HG03558 (cell line): ENCODE measurements around the gene LILRB5.
"Not testable (repeated sequence)": the region's sequence is repeated elsewhere in the genome, so short reads cannot be mapped to it uniquely, and the experiment has no call there.

Experiments used
- ATAC-seq: cut with Tn5 transposase; IDR thresholded peaks from one replicate; pipeline ENCODE4 v1.9.1; 2021; ENCODE audit warnings: moderate number of reproducible peaks; ENCODE audit not compliant: unreplicated experiment; ENCODE audit errors: extremely low read depth

The LILRB5 gene

DNA sequence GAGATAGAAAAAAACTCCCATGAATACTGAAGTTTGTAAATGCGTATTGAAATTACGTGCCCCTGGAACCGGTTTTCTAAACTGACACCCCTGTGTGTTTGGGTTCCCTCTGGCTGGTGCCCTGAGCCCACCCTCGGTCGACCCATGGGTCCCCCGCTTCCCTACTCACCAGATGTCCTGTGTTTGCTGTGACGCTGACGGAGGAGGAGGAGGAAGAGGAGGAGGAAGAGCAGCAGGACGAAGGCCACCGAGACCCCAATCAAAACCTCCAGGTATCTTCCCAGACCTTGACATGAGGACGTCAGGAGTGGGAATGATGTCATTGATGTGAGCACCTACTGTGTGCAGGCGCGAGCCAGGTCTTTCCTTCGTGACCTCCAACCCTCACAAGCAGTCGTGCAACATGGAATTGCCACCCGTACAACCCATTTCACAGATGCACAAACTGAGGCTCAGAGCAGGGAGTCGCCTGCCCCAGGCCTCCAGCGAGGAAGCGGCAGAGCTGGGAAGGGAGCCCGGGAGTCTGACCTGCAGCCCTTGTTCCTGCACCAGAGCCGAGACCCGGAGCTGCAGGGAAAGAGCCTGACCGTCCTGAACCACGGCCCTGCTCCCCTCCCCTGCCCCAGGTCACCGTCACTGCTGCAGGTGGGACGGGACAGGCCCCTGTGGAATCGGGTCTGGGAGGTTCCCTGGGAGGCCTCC, 38.0 kb downstream of the LILRB5 start:
- no peak for ATAC-seq

DNA sequence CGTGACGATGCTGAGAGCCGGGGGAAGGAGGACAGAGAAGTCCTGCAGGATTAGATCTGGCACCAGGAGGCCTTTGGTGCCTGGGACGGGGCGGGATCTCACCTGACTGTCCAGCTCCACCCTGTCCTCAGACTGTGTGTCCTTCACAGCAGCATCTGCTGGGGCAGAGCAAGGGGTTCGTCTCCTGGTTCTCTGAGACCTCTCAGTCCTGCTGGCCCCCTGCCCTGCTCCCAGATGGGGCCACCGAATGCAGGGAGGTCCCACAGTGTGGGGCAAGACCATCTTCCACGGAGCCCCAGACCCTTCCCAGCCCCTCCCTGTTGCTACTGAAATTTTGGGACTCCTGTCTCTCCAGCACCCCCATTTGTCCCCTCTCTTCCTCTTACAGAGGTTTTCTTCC, 38.8 kb downstream of the LILRB5 start:
- ATAC-seq, result no peak

DNA sequence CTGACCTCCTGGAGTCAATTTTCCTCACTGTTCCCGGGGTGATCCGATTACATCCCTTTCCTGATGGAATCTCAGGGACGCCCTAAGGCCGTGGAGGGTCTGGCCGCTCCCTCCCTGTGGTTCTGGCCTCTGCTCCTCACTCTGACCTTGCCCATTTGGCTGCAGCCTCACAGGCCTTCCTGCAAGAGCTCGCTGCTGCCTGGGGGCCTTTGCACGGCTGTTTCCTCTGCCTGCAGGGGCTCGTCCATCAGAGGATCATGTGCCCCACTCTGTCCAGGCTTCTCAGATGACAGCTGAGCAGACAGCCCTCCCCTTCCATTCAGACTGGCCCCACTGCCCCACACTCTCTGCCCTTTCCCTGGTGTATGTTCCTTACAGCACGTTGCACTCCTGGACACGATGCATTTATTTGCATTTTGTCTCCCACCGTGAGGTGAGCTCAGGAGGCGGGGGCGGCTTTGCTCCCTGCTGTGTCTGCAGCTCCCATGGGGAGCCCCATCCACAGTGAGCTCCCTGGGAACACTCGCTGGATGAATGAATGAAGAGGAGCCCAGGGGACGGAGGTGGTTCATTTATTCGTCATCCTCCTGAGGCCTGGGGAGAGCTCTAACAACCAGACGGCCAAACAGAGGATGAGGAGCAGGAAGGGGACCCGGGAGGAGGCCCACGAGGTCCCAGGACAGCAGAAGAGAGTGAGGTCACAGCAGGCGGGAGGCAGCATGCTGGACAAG, 39.4 kb downstream of the LILRB5 start:
- ATAC-seq, result not testable (repeated sequence)

DNA sequence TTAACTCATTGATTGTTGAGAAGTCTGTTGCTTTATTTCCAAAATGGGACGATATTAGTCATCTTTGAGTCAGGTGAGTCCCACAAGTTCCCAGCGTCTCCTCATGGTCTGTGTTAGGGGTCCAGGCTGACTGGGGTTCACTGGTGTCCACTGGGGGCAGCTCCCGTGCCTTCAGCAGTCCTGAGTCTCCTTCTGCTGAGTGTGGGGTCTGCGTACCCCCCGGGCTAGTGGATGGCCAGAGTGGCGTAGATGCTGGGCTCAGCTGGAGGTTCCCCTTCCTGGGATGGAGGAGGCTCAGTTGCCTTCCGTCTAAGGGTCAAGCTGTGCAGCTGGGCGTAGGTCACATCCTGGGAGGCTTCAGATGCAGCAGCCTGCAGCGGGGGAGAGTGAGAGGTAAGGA, 40.2 kb downstream of the LILRB5 start:
- ATAC-seq, result no peak

DNA sequence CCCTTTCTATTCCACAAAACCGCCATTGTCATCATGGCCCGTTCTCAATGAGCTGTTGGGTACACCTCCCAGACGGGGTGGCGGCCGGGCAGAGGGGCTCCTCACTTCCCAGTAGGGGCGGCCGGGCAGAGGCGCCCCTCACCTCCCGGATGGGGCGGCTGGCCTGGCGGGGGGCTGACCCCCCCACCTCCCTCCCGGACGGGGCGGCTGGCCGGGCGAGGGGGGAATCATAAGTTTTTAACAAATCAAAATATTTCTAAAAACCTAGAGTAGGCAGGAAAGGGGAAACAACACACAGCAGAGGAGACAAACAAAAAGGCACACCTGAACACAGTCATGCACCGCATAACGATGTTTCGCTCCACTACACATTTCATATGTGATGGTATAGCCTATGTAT, 42.3 kb downstream of the LILRB5 start:
- not testable (repeated sequence) for ATAC-seq

DNA sequence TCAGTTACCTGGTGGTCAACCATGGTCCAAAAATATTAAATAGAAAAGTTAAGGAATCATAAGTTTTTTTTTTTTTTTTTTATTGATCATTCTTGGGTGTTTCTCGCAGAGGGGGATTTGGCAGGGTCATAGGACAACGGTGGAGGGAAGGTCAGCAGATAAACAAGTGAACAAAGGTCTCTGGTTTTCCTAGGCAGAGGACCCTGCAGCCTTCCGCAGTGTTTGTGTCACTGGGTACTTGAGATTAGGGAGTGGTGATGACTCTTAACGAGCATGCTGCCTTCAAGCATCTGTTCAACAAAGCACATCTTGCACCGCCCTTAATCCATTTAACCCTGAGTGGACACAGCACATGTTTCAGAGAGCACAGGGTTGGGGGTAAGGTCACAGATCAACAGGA, 42.9 kb downstream of the LILRB5 start:
- not testable (repeated sequence) for ATAC-seq

DNA sequence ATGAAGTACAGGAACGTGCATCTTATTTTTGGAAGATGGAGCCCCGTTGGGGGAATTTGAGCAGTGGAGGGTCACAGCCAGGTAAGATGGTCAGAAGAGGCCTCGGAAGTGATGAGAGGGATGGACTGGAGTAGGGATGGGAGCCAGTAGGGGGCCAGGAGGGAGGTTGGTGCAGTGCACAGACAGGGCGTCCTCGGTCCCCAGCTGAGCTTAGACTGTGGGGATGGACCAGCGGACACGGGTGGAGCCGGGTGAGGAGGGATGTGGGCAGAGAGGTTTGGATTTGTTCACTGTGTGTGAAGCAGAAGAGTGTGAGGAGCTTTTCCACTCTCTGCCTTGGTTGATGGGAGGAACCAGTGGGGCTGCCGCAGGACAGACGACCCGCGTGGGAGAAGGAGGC, 45.8 kb downstream of the LILRB5 start:
- ATAC-seq, result no peak

DNA sequence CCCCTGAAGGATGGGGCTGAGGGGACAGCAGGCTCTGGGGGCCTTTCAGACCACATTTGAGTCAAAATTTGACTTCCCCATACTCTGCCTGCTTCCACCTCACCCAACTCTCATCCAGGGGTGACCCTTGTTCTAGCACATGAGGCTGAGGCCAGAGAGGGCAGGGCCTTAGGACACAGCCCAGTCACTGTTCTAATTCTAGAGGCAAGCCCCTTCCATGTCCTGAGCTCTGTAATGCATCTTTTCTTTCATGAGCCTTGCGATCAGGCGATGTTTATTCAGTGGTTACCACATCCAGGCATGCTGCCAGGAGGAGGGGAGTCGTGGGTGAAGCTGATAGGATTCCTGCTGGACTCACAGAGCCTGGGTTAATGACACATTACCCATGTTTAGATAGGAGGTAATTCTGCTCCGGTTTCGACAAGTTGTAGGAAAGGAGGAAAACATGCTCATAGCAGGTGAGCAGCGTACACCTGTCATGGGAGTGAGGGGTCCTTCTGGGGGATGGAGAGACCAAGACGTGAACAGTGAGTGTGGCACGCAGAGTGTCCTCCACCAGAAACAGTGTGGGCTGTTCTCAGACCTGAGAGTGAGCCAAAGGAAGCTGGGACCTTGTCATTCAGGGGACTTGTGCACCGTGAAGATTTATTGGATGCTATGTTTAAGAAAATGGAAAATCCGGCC, 47.1 kb downstream of the LILRB5 start:
- no peak for ATAC-seq

DNA sequence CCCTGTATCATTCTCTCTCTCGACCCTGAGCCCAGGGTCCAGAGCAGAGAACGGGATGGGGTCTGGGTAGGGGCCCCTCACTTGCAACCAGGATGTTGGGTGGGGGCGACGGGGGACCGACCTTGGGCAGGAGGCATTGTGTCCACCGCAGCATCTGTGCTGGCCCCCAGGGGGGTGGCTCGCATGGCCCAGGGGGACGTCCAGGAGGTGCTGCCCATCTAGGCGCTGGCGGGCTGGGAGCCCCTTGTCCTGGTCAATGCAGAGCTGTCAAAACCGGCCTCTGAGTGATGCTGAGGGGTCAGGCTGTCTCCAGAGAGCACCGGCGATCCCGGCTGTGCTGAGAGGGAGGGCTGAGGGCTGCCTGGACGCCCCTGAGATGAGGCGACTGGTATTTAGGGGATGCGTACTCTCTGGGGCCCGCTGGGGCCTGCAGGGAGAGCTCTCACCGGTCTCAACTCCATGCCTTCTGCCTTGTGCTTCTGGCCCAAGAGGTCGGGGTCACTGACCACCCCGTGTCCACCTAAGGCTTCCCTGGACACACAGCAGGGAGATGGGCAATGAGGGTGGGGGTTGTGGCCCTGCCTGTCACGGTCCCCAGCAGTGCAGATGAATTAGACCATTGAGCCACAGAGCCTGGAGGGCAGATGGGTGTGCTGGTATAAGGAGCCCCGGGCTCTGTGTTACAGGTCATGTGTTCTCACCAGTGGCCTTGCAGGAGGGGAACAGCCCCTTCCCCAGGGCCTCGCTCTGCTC, 47.8 kb downstream of the LILRB5 start:
- no peak for ATAC-seq

DNA sequence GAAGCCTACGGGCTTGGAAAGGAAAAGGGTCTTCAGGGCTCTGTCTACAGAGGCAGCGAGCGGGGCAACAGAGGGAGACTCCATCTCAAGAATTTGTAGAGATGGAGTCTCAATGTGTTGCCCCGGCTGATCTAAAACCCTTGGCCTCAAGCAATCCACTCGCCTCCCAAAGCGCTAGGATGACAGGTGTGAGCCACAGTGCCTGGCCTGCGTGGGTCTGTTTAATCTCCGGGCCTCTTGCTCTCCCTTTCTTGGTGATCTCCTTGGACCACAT, 48.4 kb downstream of the LILRB5 start:
- no peak for ATAC-seq

DNA sequence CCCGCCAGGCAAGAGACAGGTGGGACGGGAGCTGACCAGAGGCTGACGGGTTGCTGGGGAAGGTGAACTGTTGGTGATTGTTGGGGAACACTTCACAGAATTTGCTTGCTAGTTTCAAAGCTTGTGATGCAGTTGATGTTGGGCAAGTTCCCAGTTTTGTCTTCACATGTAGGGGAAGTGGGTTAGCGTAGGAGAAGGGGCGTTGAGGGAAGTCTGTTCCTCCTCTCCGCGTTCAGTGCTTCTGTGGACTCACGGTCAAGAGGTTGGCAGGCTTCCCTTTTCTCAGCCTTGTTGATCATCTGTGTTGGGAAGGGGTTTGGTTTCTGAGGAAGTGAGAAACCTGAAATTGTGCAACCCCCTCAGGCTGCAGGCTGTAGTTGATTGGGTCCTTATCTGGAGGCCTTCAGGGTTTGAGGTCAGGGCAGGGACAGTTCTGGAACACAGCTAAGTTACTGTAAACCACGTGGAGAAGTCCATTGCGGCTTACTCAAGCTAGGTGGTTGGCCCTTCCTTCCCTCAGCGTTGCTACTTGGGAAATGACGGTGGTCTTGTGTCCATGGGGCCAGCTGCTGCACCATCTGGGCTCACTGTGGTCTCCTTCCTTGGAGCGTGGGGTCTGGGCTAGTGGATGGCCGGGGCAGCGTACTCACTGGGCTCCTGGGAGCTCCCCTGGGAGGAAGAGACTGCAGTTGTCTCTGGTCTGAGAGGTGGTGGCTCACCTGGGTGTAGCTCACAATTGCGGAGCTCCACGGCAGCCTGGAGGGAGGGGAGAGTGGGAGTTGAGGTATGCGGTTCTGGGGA, 48.9 kb downstream of the LILRB5 start:
- ATAC-seq, result no peak

DNA sequence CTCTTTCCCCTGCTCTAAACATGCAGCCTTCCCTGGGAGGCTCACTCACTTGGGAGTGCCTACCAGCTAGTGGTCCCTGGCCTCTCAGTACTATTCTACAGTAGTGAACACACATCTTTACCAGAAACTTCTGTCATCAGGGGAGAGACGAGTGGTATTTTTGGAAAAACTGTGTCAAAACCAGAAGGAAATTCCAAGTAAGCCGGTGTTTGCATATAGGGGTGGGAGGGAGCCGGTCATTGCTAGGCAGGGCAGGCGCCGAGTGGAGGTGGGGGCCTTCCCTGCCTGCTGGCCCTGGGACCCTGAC, 49.4 kb downstream of the LILRB5 start:
- ATAC-seq, result no peak

DNA sequence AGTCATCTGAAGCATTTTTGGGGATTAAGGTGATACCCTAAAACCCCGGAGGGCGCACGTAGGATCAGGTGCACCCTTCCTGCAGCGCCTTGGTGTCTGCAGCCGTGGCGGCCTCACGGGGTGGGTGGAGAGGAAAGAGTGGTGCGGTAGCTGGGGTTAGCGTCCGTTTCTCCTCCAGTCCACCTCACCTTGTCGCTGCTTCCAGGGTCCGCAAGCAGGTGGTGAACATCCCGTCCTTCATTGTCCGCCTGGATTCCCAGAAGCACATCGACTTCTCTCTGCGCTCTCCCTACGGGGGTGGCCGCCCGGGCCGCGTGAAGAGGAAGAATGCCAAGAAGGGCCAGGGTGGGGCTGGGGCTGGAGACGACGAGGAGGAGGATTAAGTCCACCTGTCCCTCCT, 49.9 kb downstream of the LILRB5 start:
- not testable (repeated sequence) for ATAC-seq

DNA sequence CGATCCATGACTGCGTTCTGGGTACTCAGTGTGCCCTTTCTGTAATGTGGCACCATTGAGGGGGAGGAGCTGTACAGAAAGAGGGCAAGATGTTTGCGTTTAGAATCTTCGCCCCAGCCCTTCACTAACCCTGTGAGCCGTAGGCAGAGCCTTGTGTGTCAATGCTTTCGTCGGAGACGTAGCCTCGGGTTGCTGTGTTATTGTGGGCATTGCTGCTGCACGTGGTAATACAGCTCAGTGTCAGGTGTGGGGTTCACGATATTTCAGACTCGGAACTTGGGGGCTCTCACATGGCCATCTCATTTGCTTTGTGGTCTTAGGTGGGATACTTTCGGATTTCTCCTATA, 50.3 kb downstream of the LILRB5 start:
- ATAC-seq, result no peak

DNA sequence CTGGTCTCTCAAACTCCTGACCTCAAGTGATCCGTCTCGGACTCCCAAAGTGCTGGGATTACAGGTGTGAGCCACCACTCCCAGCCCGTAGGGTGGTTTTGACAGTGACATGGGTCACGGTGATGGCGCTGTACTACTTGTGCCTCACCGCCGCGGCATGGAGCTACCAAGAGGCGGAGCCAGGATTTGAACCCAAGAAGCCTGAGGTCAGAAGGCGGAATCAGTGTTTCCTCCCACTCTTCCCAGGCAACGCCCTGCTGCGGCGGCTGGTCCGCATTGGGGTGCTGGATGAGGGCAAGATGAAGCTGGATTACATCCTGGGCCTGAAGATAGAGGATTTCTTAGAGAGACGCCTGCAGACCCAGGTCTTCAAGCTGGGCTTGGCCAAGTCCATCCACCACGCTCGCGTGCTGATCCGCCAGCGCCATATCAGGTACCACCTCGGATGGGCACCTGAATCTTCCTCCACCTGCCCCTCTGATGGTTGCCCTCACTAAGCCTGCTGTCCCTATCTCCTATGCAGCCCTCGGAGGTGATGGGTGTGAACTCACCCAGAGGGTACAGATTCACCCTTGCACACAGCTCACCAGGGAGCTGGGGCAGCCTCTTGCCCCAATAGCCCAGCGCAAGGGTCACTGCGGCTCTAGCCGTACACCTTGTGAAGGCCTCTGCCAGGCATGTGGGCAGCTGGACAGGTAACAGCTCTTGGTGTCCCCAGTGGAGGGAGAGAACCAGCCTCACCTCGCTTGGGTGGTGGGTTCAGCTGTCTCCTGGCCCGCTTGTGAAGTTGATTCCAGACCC, 50.8 kb downstream of the LILRB5 start:
- no peak for ATAC-seq

DNA sequence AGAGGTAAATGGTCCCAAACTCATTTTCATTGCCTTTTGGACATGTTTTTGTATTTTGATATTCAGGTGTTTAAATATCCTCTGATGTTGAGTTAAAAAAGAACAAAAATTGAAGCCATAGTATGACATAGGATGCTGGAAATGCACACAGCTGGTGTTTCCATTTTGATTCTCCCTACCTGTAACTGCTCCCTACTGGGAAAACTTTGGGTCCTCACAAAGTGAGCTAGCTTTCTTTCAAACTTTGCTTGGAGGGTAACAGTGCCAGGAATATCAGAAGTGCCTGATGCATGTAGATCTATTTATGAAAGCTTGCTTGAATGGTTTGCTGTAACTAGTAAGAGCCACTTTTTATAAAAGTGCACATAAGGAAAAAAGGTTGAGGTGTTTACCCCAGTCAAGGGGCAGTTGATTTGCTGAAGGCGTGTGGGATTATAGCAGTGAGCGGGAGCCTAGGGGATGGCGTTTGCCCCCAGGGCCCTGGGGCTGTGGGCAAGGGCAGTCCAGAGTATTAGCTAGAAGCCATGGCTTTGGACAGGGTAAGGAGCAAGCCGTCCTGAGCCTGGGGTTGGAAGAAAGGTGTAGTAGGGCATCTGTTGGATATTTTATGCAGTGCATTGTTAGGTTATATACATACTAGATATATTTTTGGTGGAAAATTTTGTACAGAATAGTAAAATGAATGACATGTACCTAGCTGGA, 52.2 kb downstream of the LILRB5 start:
- ATAC-seq, result no peak

DNA sequence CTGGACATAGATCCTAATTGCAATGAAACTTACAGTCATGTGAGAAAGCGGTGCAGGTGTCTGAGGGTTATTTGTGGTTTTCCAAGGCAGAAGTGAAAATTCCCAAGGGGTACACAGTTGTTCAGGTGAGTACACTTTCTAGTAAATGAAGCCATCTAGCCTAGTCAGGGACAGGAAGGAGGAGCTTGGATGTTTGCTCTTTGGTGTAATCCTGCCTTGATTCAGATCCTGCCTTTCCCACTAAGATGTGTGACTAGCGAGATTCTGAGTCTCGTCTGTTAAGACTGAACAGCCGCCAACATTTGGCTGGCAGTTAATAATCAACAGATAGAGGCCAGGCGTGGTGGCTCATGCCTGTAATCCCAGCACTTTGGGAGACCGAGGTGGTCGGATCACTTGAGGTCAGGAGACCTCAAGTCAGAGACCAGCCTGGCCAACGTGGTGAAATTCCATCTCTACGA, 53.9 kb downstream of the LILRB5 start:
- ATAC-seq, result no peak

DNA sequence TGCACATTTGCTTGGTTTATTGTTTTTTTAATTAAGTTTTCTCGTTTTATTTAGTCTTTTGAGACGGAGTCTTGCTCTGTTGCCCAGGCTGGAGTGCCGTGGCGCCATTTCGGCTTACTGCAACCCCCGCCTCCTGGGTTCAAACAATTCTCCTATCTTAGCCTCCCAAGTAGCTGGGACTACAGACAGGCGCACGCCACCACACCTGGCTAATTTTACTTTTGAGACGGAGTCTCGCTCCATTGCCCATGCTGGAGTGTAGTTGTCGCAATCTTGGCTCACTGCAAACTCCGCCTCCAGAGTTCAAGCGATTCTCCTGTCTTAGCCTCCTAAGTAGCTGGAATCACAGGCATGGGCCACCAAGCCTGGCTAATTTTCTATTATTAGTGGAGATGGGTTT, 55.1 kb downstream of the LILRB5 start:
- ATAC-seq, result no peak

DNA sequence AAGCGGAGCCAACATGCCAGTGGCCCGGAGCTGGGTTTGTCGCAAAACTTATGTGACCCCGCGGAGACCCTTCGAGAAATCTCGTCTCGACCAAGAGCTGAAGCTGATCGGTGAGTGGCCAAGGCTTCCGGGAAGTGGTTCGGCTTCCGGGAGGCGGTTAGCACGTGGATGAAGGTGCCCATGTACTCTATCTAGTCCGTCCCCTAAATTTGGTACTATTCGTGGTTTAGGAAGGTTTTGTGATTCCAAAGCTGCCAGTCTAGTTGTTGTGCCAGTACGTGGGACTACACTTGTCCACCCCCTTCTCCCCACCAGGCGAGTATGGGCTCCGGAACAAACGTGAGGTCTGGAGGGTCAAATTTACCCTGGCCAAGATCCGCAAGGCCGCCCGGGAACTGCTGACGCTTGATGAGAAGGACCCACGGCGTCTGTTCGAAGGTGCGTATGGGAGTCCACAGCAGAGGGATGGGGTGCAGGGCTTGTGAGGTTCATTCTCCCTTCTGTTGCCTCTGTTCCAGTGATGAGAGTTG, 55.8 kb downstream of the LILRB5 start:
- no peak for ATAC-seq
